ENCODE data around the gene TNFRSF8.

The TNFRSF8 gene

DNA sequence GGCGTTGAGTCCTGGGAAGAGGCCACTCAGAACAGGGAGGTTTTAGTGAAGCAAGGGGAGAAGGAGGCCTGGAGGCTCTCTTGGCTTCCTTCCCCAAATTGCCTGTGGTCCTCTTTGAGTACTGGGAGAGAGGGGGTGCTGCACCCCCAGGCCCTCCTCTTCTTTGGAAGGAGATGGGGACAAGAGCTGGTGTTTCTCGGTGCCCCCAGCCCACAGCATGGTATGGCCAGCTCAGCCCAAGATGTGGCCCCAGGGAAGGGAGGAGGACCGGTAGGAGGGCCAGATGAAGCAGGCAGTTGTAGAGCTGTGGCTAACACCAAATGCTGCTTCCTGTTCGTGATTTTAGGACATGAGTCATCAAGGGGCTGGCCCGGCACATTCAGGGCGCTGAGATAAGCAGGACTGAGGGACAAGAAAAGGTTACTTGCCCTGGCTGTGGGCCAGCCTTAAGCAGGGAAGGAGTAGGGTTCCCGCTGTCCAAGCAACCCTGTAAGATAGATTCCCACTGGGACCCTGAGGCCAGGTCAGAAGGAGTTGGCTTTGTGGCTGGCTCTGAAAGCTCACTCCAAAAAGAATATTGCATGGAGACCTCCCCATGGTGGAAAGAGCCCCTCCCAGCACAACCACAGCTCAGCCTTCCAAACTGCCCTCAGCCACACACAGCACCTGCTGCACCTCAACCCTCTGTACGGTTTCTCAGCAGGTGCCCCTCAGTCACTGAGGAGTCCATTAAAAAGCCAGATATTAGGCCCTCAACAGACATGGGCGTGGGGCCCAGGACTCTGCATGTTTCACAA lies 98.8 kb downstream of the TNFRSF8 start:
- peak; percentile 61 for DNase-seq

DNA sequence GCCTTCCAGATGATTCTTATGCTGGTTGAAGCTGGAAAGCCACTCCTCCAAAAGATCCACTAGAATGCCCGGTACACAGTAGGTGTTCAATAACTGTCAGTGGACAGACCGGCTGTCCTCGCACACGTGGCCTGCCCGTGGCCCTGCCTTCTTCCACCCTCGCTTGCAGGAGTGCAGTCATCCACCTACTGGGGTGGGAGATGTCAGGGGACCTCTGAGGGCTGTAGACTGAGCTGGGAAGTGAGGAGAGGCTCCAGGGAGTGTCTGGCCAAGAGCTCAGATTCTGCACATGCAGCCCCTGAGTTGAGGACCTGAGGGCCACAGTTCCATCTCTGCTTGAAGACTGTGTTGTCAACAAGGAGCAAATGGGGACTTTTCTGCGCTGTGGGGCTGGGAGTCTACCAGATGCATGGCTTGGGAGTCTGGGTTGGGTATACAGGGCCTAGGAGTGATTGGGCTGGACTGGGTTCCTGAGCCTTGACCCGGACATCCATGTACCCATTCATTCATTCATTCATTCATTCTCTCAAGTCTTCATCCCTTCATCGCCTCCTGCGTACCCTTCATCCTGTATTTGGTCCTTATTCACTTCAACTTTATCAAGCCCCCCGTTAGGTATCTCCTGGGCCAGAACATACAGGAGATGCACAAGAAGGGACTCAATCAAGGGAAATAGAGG lies 99.5 kb downstream of the TNFRSF8 start:
- DNase-seq: no peak

DNA sequence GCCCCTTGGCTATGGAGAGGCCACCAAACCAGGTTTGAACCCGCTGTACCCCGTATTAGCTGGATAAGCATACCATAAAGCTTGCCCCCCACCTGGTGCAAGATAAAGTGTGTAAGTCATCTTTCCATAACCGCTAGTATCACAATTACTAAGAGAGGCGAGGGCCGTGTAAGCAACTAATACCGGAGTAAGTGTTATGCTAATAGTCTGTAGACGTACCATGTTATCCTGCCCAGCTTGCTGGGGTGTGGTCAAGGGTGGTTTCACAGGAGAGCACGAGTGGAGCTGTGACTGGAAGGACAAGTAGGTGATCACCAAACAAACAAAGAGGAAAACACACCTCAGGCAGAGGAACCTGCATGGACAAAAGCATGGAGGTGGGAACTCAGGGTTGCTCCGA lies 100.1 kb downstream of the TNFRSF8 start:
- no peak for DNase-seq

DNA sequence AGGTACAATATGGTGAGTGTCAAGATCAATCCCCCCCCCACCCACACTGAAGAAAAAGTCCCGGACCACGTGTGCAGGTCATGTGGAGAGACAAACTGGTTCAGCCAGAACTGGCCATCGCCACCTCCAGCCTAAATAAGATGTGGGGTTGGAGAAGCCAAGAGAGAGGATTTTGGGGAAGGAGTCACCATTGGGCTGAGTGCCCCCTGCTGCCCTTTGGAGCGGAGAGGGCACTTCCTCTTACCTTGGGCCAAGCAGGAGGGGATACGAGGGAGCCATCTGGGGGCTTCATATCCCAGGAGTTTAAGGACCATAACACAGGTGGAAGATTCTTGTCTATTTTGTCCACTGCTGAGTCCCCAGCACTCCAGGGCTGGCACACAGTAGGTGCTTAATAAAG lies 101.1 kb downstream of the TNFRSF8 start:
- no peak for DNase-seq

DNA sequence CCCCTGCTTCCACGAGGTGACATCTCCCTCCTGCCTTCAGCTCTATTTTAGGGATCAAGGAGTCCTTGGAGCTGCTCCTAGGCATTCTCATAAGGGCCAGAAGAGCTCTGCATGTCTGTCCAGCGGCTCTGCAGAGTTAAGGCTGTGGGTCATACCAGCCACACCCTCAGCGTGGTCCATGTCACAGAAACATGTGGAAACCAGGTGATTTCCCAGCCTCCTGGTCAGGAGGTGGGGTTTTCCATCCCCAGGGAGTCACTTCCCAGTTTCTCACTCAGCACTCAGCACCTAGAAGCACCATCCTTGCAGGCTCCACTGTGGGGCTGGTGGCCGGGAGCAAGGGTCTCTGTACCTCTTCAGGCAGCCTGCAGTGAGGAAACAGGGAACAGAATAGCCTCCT lies 102.2 kb downstream of the TNFRSF8 start:
- no peak for DNase-seq

DNA sequence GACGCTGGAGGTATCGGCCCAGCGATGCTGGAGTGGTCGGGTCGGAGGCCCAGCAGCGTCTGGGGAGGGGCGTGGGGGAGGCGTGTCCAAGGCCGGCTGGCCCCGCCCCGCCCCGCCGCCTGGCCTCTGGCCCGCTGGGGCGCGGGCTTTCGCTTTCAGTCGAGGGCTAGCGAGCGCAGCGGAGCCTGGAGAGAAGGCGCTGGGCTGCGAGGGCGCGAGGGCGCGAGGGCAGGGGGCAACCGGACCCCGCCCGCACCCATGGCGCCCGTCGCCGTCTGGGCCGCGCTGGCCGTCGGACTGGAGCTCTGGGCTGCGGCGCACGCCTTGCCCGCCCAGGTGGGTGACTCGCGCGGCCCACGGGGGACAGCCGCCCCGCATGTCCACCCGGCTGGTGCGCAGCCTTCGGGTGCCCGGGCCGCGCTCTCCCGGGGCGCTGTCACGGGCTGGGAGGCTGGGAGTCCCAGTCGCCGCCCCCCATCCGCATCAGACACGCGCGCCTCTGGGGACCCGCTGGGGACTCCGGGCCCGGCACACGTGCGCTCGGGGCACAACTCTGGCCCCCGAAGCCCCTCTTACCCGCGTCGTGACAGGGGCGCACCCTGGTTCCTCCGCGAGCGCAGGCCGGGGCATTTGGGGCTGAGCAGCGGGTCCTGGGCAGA lies 103.9 kb downstream of the TNFRSF8 start, which contains the start of gene TNFRSF1B:
TNFRSF1B (plus strand) TSS at position 158 of the 659 bp plus-strand sequence; CDS start at position 259, 101 bp downstream.
- no peak for DNase-seq

DNA sequence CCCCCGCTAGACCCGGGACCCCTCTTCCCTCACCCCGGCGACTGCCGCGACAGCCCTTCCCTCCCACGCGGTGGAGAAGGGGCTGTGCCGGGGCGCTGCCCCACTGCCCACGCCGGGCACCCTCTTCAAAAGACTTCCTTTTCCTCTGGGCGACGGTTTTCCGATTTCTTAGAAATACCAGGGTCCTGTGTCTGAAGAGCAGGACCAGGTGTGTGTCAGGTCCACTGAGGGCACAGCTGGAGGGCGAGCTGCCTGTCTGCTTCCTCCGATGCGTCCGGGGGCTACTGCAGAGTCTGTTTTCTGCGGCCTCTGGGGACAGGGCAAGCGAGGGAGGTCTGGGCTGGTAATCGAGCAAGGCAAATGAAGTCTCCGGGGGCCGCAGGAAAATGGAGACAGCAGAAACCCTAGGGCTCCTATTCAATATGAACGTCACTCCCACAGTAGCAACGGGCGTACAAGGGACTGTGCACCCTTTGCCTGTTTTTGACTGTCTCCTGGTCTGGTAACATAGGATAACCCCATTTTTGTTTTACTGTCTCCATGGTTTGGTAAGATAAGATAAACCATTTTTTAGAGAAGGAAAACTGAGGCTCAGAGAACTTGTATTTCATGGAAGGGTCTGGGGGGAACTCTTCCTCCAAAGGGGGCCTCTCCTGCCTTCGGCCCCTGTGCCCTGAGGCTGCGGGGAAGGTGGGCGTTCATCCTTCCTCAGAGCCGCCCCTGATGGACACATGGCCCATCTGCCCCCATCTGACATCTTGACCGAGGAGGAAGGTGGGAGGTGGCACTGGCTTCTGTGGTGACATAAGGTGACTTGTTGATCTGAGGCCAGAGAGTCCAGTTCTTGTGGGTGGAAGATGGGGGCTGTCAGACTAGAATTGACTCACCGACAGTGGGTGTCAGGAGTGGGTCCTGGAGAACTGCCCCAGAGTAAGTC lies 104.7 kb downstream of the TNFRSF8 start:
- no peak for DNase-seq

DNA sequence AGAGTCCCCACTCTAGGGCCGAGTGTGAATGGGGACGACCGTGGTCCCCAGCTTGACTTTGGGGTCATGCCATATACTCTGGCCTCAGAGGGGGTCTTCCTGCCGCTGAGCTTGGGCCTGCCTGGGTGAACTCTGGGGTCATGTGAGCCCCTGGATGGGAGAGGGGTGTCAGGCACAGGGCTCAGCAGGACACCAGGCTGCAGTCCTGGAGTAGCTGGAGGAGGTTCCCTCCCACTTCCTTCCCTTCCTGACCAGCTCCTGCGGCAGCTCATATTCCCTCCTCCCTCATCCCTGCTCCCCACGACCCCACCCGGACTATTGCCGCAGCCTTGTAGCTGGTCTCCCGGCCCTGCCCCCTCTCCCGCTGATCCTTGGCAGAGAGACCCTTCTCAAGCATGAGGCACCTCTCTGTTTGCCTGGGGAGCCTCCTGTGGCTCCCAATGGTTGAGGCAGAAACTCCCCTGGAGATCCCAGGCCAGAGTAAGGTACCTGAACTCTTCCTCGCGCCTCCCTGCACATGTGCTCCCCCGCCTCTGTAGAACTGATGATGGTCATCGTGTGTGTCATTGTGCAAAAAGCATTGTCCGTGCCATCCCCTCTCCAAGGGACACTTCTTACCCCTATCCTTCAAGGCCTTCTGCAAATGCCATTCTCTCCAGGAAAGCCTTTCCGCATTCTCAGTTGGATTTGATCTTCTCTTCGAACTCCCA lies 105.5 kb downstream of the TNFRSF8 start:
- no peak for DNase-seq

DNA sequence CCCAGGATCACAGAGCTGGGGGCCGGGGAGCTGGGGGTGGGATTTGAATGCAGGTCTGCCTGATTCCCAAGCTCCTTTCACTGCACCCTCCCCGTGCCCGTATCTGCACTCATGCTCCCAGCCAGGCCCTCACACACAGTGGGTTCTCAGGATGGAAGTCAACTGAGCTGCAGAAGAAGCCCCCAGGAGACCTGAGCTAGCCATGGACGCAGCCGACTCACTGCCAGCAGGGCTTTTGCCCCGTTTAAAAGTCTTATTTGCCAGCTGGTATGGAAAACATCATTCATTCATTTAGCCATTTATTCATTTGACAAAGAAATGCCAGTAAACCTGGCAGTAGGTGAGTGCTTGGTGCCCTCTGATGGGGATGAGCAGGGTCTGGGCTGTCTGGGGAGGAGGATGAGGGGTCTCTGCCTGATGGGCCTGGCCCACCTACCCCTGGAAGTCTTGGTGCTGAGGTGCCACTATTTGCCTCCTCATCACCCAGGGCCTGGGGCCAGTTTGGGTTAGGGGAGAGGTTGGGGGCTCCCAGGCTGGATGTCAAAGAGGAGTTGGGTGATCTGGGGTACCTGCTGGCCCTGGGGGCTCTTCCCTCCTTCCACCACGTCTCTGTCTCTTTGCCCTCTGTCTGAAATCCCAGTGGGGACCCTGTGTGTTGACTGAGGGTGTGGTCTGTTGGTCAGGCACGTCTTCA lies 106.5 kb downstream of the TNFRSF8 start:
- DNase-seq: no peak

DNA sequence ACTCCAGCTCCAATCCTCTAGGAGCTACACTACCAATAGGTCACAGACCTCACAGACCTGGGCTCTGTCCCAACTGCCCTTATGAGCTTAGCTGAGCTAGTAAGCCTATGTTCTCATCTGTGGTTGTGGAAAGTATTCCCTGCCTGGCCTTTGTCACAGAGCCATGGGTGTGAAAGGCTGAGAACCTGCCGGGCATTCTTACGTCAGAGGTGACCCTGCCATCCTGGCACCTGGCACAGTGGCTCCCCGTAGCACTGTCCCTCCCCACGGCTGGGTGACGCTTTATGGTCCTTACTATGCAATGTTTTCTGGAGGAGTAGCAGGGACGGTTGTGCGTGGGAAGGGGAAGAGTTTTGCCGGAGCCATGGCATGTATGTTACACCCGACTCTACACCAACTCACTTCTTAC lies 107.2 kb downstream of the TNFRSF8 start:
- no peak for DNase-seq

DNA sequence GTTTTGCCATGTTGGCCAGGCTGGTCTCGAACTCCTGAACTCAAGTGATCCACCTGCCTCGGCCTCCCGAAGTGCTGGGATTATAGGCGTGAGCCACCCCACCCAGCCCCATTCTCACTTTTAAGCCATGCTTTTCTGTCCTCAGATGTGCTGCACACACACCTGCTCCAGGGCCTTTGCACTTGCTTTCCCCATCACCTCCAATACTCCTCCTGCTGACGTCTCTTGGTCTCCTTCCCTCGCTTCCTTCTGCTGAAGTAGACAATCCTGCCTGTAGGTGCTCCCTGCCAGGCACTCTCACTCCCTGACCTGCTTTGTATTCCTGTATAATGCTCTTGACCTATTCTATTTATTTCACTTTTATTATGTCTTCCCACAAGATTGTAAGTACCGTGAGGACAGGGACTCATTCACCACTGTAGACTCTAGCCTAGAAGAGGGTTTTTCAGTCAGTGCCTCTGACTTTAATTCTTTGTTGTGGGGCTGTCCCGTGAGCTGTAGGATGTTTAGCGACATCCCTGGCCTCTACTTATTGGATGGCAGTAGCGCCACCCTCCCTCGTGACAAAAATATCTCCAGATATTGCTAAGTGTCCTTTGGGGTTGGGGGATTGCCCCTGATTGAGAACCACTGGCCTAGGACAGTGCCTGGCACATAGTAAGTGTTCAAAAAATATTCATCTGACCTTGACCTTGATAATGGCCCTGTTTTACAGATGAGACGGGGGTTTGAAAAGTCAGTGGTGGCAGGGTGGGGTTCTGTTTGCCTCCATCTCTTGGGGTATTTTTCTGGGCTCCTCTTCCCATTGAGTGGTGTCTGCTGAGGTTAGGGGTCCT lies 108.3 kb downstream of the TNFRSF8 start:
- no peak for DNase-seq

DNA sequence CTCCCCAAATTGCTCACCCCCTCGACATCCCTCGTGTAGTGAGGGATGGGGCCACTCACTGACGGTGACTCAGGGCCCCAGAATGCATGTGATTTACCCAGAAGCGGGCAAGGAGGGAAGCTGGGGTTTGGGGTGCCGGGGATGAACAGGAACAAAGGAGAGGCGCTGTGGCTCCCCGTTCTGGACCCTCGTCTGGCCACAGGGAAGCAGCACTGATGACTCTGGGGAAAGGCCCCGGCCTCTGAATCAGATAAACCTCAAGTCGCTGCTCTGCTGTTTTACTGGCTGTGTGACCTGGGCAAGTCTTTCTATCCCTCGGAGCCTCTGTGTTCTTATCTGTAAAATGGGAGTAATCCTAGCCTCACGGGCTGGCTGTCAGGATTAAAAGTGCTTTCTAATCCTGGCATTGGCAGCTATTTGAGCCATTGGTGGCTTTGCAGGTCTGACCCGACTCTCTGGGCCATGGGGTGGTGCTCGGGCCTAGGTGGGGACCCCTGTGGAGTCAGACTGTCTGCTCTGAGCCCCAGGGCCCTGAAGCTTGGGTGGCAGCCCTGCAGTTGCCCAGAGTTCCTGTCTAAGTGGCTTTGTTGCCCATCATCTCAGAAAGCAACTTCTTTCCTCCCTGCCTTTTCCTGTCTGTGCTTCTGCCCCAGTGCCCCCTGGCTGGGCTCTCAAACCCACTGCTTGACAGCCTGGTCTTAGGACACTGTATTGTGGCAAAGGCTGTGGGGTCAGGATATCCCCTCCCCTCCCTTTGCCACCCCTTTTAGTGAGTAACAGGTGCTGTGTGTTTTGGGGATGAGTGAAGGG lies 109.1 kb downstream of the TNFRSF8 start:
- no peak for DNase-seq

DNA sequence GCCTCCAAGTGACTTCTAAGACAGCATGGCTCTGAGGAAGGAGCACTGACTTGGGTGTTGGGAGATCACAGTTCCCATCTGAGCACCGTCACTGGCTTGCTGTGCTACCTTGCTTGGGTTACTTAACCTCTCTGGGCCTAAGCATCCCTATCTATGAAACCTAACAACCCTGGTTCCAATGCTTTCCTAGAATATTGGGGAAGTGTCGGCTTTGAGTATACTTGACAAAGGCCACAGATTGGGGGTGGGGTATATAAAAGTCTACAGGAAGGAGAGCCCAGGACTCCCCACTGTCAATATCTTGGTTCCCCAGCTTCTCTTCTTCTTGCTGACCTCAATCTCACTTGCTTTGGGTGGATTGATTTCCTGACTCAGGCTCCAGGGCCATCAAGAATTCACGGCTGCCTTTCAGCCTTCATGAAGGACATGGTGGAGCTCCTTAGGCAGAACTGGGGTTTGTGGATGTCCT lies 110.0 kb downstream of the TNFRSF8 start:
- DNase-seq: no peak

DNA sequence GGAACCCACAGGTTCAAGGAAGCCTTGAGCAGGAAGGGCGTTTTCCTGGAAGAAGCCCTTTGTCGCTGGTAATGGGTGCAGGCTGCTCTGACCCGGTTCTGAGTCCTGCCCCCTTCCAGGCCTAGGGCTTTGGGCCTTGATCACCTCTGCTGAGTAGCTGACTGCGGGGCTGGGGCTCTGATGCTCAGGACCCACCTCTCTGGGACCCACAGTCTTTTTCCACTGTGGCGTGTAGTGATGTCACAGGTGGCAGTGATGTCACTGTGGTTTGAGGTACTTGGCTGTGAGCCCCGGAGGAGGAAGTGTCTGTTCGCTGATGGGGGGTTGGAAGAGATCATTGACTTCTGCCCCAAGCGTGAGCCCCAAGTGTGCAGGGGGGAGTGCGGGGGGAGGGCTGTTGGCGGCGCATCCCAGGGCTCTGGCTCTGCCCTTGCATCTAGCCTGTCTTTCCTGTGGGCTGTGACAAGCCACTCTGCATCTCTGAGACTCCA lies 110.6 kb downstream of the TNFRSF8 start:
- DNase-seq: no peak

DNA sequence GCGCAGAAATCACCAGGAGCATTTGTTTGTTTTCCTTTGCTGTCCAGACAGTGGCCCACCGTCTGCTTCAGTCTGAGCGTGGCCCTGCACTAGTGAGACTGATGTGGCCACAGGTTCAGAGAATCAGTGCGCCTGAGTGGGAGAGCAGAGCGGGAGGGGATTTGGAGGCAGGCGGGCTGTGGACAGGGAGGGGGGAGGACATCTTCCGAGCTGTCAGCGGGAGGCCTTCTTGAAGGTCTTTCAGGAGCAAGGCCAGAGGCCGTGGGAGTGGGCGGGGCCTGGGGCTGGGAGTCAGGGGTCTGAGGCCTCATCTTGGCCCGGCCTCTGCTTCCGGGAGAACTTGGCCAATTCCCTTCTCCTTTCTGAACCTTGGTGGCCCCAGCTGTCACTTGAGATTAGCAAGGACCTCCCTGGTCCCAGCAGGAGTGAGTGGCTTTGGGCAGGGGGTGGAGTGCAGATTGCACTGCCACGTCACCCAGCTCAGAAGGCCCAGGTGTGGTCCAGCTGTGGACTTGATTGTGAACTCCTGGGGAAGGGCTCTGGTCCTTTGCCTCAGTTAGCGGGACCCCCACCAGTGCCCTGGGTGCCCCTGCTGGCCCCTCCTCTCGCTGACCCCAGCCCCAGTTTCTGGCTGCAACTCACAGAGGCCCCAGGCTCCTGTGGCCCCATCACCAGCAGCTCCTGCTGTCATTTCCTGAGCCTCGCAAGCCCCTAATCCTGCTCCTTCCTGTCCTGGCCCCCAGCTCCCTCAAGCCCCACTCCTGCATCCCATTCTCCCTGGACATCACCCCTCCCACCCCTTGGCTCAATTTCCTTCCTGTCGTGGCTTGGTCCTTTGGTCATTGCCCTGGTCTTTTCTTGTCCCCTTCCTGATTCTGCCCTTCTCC lies 112.1 kb downstream of the TNFRSF8 start:
- no peak for DNase-seq

DNA sequence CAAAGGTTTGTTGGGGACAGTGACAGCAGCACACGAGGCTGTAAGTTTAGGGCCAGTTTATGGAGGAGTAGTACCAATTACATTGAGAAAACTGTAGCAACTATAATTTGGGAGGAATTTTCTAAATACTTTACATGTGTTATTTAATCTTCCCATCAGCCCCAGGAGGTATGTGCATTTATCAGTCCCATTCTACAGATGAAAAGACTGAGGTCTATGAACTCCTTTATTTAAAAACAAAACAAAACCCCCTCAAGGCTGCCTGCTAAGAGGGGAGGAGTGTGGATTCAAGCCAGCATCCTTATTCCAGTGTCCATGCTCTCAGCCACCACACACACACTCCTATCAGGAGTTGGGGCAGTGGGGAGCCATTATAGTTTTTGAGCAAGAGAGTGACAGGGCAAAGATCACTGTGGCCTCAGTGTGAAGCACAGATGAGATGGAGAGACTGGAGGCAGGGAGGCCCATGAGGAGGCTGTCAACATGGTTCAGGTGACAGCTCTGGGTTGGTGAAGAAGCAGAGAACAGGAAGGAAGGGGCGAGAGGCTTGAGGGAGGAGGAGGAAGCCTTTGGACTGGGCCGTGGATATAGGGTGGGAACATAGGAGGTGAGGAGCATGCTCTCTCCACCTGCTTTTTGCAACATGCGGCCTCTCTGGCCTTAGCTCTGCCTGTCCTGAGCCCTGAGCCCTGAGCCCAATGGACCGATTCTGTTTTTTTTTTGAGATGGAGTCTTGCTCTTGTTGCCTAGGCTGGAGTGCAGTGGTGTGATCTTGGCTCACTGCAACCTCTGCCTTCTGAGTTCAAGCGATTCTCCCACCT lies 113.4 kb downstream of the TNFRSF8 start:
- DNase-seq: no peak

Data from T1000 (cell line).